K562 (cell line): ENCODE measurements around the gene PPRC1. TPM values are rescaled to one million over a fixed set of nuclear protein-coding genes. Genes with fewer than 3 reads are reported as not detected.

Experiments
- ARID3B ChIP-seq: fragments of 250-450 bp; sonication (Bioruptor Pico); IDR thresholded peaks from 2 replicates; pipeline ENCODE4 v1.4.0; 2020; ENCODE audit warnings: borderline replicate concordance
- ARID4B ChIP-seq: sonication (generic); formaldehyde crosslinking; IDR thresholded peaks from 2 replicates; pipeline ENCODE4 v1.8.0; 2022; ENCODE audit warnings: mild to moderate bottlenecking, missing genetic modification reagents
- FIP1L1 ChIP-seq: fragments of 200-400 bp; formaldehyde crosslinking; IDR thresholded peaks from 2 replicates; pipeline ENCODE4 v1.6.1; 2018; ENCODE audit warnings: mild to moderate bottlenecking, low read depth, low read length; ENCODE audit not compliant: poor library complexity, severe bottlenecking
- FOSL1 ChIP-seq: fragments of 200-800 bp; sonication (Bioruptor generic); conservative IDR thresholded peaks from 2 replicates; pipeline ENCODE4 v1.6.1; 2016; ENCODE audit warnings: missing genetic modification characterization, missing compliant biosample characterization
- MCM5 ChIP-seq: fragments of 450-650 bp; IDR thresholded peaks from 2 replicates; pipeline ENCODE4 v1.6.1; 2016; ENCODE audit warnings: low read depth
- MEF2D ChIP-seq: conservative IDR thresholded peaks from 2 replicates; pipeline ENCODE4 v1.6.1; 2016; ENCODE audit warnings: low read depth, missing genetic modification characterization, missing compliant biosample characterization
- NEUROD1 ChIP-seq: fragments of 150-350 bp; IDR thresholded peaks from 2 replicates; pipeline ENCODE4 v1.6.1; 2014; ENCODE audit warnings: borderline replicate concordance, low read length, low read depth; ENCODE audit not compliant: partially characterized antibody
- PML ChIP-seq: IDR thresholded peaks from 2 replicates; pipeline ENCODE4 v1.6.1; 2012; ENCODE audit warnings: low read length, inconsistent platforms
- RBM39 ChIP-seq: fragments of 200-400 bp; formaldehyde crosslinking; optimal IDR thresholded peaks from 2 replicates; pipeline ENCODE3; 2018; ENCODE audit warnings: low read depth, low read length
- SRSF9 ChIP-seq: fragments of 200-400 bp; formaldehyde crosslinking; IDR thresholded peaks from 2 replicates; pipeline ENCODE4 v1.6.1; 2017; ENCODE audit warnings: low read depth, low read length, borderline replicate concordance
- TAF9B ChIP-seq: fragments of 450-650 bp; IDR thresholded peaks from 2 replicates; pipeline ENCODE4 v1.6.1; 2018; ENCODE audit warnings: mild to moderate bottlenecking; ENCODE audit not compliant: partially characterized antibody
- TRIM25 ChIP-seq: fragments of 450-650 bp; IDR thresholded peaks from 2 replicates; pipeline ENCODE4 v1.7.0; 2016; ENCODE audit warnings: borderline replicate concordance
- ZBTB17 ChIP-seq: fragments of 450-650 bp; formaldehyde crosslinking; IDR thresholded peaks from 2 replicates; pipeline ENCODE4 v1.4.0; 2020; ENCODE audit warnings: mild to moderate bottlenecking
- ZNF12 ChIP-seq: sonication (generic); formaldehyde crosslinking; IDR thresholded peaks from 2 replicates; pipeline ENCODE4 v1.4.0; 2020; ENCODE audit warnings: mild to moderate bottlenecking, missing genetic modification reagents
- ZNF766 ChIP-seq: fragments of 200-800 bp; sonication (Bioruptor generic); conservative IDR thresholded peaks from 2 replicates; pipeline ENCODE4 v1.6.1; 2016; ENCODE audit warnings: missing genetic modification characterization, missing compliant biosample characterization
- polyA plus RNA-seq, 8 experiments: library from polyadenylated mRNA; depleted of rRNA in 4 of 8; stranded (reverse) in 5 of 8; unstranded in 3 of 8; fragments of >200 nt; fragmentation: Nextera tagmentation in 2 of 8; fragmentation: Illumina TruSeq in 1 of 8; extraction: Ambion mirVana in 2 of 8; extraction: Trizol in 1 of 8; gene quantifications; 2 replicates each; pipeline versions ENCODE4 v1.2.1 to v1.2.3, GENCODE V29; 2011 to 2014; ENCODE audit warnings: inconsistent platforms in 1 of 8, missing spikeins in 1 of 8
- total RNA-seq, 7 experiments: library from RNA; depleted of rRNA in 6 of 7; stranded (reverse); fragments of >200 nt in 6 of 7; fragmentation: Illumina TruSeq in 2 of 7; extraction: Trizol in 2 of 7; gene quantifications; 2 replicates each; pipeline versions ENCODE4 v1.2.1 to v1.2.3, GENCODE V29; 2011 to 2021; ENCODE audit warnings: low replicate concordance in 1 of 7
- TF ChIP-seq, protein P1 (sequence below), 2 experiments: fragments of 450-650 bp; IDR thresholded peaks; 2 replicates each; pipeline ENCODE4 v1.6.1; 2016
- TF ChIP-seq, protein P2 (sequence below): fragments of 450-650 bp; formaldehyde crosslinking; IDR thresholded peaks from 2 replicates; pipeline ENCODE4 v1.4.0; 2020; ENCODE audit warnings: mild to moderate bottlenecking, moderate library complexity

PPRC1 gene
- total and polyA plus RNA-seq, 9 of the 15 experiments (the other 6 are each of a cell fraction or from before 2014, with no cell fraction given), result 8.5 to 47.1 (median 16.2) TPM

GRCh38 chr10:102114861-102115618, 17.8 kb upstream of the PPRC1 start (continued):
- TF ChIP-seq ARID3B, result no peak
- no peak for TF ChIP-seq FIP1L1
- TF ChIP-seq MEF2D (tag), result no peak
- TF ChIP-seq, protein P1, sequence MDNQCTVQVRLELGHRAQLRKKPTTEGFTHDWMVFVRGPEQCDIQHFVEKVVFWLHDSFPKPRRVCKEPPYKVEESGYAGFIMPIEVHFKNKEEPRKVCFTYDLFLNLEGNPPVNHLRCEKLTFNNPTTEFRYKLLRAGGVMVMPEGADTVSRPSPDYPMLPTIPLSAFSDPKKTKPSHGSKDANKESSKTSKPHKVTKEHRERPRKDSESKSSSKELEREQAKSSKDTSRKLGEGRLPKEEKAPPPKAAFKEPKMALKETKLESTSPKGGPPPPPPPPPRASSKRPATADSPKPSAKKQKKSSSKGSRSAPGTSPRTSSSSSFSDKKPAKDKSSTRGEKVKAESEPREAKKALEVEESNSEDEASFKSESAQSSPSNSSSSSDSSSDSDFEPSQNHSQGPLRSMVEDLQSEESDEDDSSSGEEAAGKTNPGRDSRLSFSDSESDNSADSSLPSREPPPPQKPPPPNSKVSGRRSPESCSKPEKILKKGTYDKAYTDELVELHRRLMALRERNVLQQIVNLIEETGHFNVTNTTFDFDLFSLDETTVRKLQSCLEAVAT (IDR thresholded peaks at IDR 0.05), result no peak
- no peak for TF ChIP-seq ARID4B (CRISPR knock-in tag)
- TF ChIP-seq ZNF12, result no peak
- TF ChIP-seq PML, result peak; percentile 64; the same call in 1 of the 2 replicates
- TF ChIP-seq ZNF766 (CRISPR knock-in tag), result no peak
- TF ChIP-seq MCM5, result no peak
- TF ChIP-seq ZBTB17 (CRISPR knock-in tag), result no peak
- no peak for TF ChIP-seq TRIM25
- peak; percentile 49 for TF ChIP-seq TAF9B
- TF ChIP-seq, protein P2, sequence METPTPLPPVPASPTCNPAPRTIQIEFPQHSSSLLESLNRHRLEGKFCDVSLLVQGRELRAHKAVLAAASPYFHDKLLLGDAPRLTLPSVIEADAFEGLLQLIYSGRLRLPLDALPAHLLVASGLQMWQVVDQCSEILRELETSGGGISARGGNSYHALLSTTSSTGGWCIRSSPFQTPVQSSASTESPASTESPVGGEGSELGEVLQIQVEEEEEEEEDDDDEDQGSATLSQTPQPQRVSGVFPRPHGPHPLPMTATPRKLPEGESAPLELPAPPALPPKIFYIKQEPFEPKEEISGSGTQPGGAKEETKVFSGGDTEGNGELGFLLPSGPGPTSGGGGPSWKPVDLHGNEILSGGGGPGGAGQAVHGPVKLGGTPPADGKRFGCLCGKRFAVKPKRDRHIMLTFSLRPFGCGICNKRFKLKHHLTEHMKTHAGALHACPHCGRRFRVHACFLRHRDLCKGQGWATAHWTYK, result no peak
- no peak for TF ChIP-seq SRSF9
- peak; percentile 22 for TF ChIP-seq NEUROD1
- TF ChIP-seq FOSL1 (tag), result no peak
- TF ChIP-seq RBM39, result no peak
